Fibroblast of gingiva (primary cell): ENCODE results near the gene IL11.
"Not testable (repeated sequence)": the region's sequence is repeated elsewhere in the genome, so short reads cannot be mapped to it uniquely, and the experiment has no call there.

Experiments
- DNase-seq: peaks from one replicate; pipeline ENCODE4 v3.0.0-alpha.2; 2011; ENCODE audit warnings: low read depth

The IL11 gene

GRCh38 chr19:55370305-55370988 is at the start of gene IL11:
TSS of gene IL11 (minus strand) at chr19:55370463. CDS start at chr19:55370310, 153 bp downstream.
- no peak for DNase-seq

- no peak for DNase-seq
Measured at GRCh38 chr19:55419624-55420236, 49.5 kb upstream of the IL11 start.

- no peak for DNase-seq
Measured at GRCh38 chr19:55419103-55419502, 48.8 kb upstream of the IL11 start.

- peak; percentile 71 for DNase-seq
Measured at GRCh38 chr19:55418185-55418584, 47.9 kb upstream of the IL11 start.

GRCh38 chr19:55410168-55410567 is 39.9 kb upstream of the IL11 start:
- no peak for DNase-seq

- DNase-seq, result not testable (repeated sequence)
Measured at GRCh38 chr19:55409179-55409578, 38.9 kb upstream of the IL11 start.

GRCh38 chr19:55408533-55408872 is 38.2 kb upstream of the IL11 start:
- DNase-seq, result no peak

- DNase-seq, result peak; percentile 99
Measured at GRCh38 chr19:55407800-55408532, 37.7 kb upstream of the IL11 start.

GRCh38 chr19:55407550-55407799 is 37.2 kb upstream of the IL11 start, which contains the start of gene UBE2S:
TSS of gene UBE2S (minus strand) at chr19:55407788. CDS start at chr19:55407589, 199 bp downstream.
- DNase-seq, result not testable (repeated sequence)

- DNase-seq, result peak; percentile 39
Measured at GRCh38 chr19:55406826-55407549, 36.7 kb upstream of the IL11 start.

GRCh38 chr19:55406091-55406825 is 36.0 kb upstream of the IL11 start:
- no peak for DNase-seq

- DNase-seq, result no peak
Measured at GRCh38 chr19:55405638-55406037, 35.4 kb upstream of the IL11 start.

GRCh38 chr19:55402509-55402908 is 32.2 kb upstream of the IL11 start:
- no peak for DNase-seq

- not testable (repeated sequence) for DNase-seq
Measured at GRCh38 chr19:55401390-55401789, 31.1 kb upstream of the IL11 start.

- DNase-seq, result no peak
Measured at GRCh38 chr19:55400281-55401087, 30.2 kb upstream of the IL11 start.

- DNase-seq, result no peak
Measured at GRCh38 chr19:55398200-55398925, 28.1 kb upstream of the IL11 start.

- no peak for DNase-seq
Measured at GRCh38 chr19:55392820-55393761, 22.8 kb upstream of the IL11 start.

GRCh38 chr19:55391702-55392615 is 21.7 kb upstream of the IL11 start:
- DNase-seq, result peak; percentile 47
